H1 (cell line): ENCODE measurements around the gene TNIP3. TPM values are rescaled to one million over a fixed set of nuclear protein-coding genes. Genes with fewer than 3 reads are reported as not detected.

Experiments used
- GABPA ChIP-seq: IDR thresholded peaks from 2 replicates; pipeline ENCODE4 v1.6.1; 2011; ENCODE audit warnings: mild to moderate bottlenecking, low read length, moderate library complexity, borderline replicate concordance; ENCODE audit not compliant: insufficient read depth
- polyA plus RNA-seq, 7 experiments: library from polyadenylated mRNA; depleted of rRNA in 3 of 7; stranded (reverse) in 5 of 7; unstranded in 2 of 7; fragments of >200 nt in 5 of 7; fragments of 200-250 nt in 2 of 7; gene quantifications; 1 replicate in 5 of 7; 2 replicates in 1 of 7; 4 replicates in 1 of 7; pipeline versions ENCODE4 v1.2.1 to v1.2.3, GENCODE V29; 2011 to 2013; ENCODE audit warnings: missing spikeins in 2 of 7, mixed read lengths in 2 of 7
- total RNA-seq: library from RNA; stranded (reverse); fragmentation: NEBNext Ultra II Directional; extraction: Animal tissue kit (Norgen Biotek cat#: 25700); gene quantifications from 2 replicates; pipeline ENCODE4 v1.2.1, GENCODE V29; 2021

Gene TNIP3
- total and polyA plus RNA-seq, 2 of the 8 experiments (the other 6 are each of a cell fraction or from before 2014, with no cell fraction given) = not detected

DNA sequence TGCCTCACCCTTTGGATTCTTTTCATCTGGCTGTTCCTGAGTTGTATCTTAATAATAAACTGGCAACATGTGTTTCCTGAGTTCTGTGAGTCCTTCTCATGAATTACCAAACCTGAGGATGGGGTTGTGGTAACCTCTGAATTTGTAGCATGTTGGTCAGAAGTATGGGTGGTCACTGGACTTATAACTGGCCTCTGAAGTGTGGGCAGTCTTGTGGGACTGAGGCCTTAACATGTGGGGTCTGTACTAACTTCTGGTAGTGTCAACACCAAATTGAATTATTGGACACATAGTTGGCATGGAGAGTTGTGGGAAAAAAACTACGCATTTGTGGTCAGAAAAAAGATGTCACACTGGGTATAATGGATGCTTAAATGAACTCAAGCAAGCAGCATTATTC is 45.0 kb upstream of the TNIP3 start (continued):
- TF ChIP-seq GABPA = no peak
